SK-N-SH (cell line): ENCODE results near the gene IRF2BP2. TPM values are rescaled to one million over a fixed set of nuclear protein-coding genes. Genes with fewer than 3 reads are reported as not detected.

Experiments used
- EP300 ChIP-seq, 2 experiments: IDR thresholded peaks; 2 replicates each; pipeline versions ENCODE4 v1.4.0 to v1.6.1; 2012; ENCODE audit warnings: borderline replicate concordance in 1 of 2, low read depth in 1 of 2, low read length in 1 of 2
- EZH2phosphoT487 ChIP-seq: fragments of 200-600 bp; sonication (generic); IDR thresholded peaks from 2 replicates; pipeline ENCODE4 v1.6.1; 2017; ENCODE audit warnings: low read depth, mixed run types, mild to moderate bottlenecking, antibody characterized with exemption, moderate library complexity, borderline replicate concordance
- FOXJ3 ChIP-seq: sonication (generic); formaldehyde crosslinking; IDR thresholded peaks from 2 replicates; pipeline ENCODE4 v1.5.1; 2020; ENCODE audit warnings: mild to moderate bottlenecking, missing genetic modification reagents
- GABPA ChIP-seq: IDR thresholded peaks from 2 replicates; pipeline ENCODE4 v1.4.0; 2012; ENCODE audit warnings: low read depth, mild to moderate bottlenecking
- JUND ChIP-seq: IDR thresholded peaks from 2 replicates; pipeline ENCODE4 v1.4.0; 2012
- MAX ChIP-seq: IDR thresholded peaks from 2 replicates; pipeline ENCODE4 v1.4.0; 2012; ENCODE audit warnings: low read depth
- NFIC ChIP-seq: IDR thresholded peaks from 2 replicates; pipeline ENCODE4 v1.4.0; 2012; ENCODE audit warnings: borderline replicate concordance
- PBX3 ChIP-seq: IDR thresholded peaks from 2 replicates; pipeline ENCODE4; 2012
- RAD21 ChIP-seq: IDR thresholded peaks from 2 replicates; pipeline ENCODE4 v1.6.1; 2012; ENCODE audit warnings: mild to moderate bottlenecking, low read length
- RCOR1 ChIP-seq: fragments of 150-350 bp; IDR thresholded peaks from 2 replicates; pipeline ENCODE4 v1.6.1; 2017; ENCODE audit warnings: antibody characterized with exemption, low read length
- REST ChIP-seq: IDR thresholded peaks from 2 replicates; pipeline ENCODE4 v1.6.1; 2012; ENCODE audit warnings: mild to moderate bottlenecking, low read depth, low read length, moderate library complexity
- TAF1 ChIP-seq: IDR thresholded peaks from 2 replicates; pipeline ENCODE4 v1.6.1; 2012; ENCODE audit warnings: low read depth, mild to moderate bottlenecking, low read length, moderate library complexity, borderline replicate concordance
- TCF12 ChIP-seq: IDR thresholded peaks from 2 replicates; pipeline ENCODE4 v1.4.0; 2012
- TEAD4 ChIP-seq: IDR thresholded peaks from 2 replicates; pipeline ENCODE4 v1.4.0; 2012; ENCODE audit warnings: mild to moderate bottlenecking, borderline replicate concordance; ENCODE audit not compliant: insufficient read depth
- USF2 ChIP-seq: fragments of 150-350 bp; IDR thresholded peaks from 2 replicates; pipeline ENCODE4 v1.6.1; 2017; ENCODE audit warnings: antibody characterized with exemption, low read length, low read depth, borderline replicate concordance
- polyA plus RNA-seq, 3 experiments: library from polyadenylated mRNA; depleted of rRNA; stranded (reverse); fragments of >200 nt; gene quantifications; 2 replicates each; pipeline ENCODE4 v1.2.3, GENCODE V29; 2012
- small RNA-seq, 7 experiments: library from RNA; depleted of rRNA; stranded (forward); fragments of <200 nt; gene quantifications; one replicate each; pipeline ENCODE3, GENCODE V24; 2012

Gene IRF2BP2
- polyA plus RNA-seq, 1 of the 3 experiments (the other 2 are of a cell fraction), result 73.9 TPM

- TF ChIP-seq NFIC, result no peak; the same call in 1 of the 2 replicates
- TF ChIP-seq GABPA, result no peak
- TF ChIP-seq TAF1, result no peak
- no peak; a peak in 1 of 4 replicates for TF ChIP-seq EP300 (IDR thresholded peaks at IDR 0.05; ENCODE audit: borderline replicate concordance in 1 of 2, low read depth in 1 of 2, low read length in 1 of 2)
- TF ChIP-seq JUND, result no peak
- TF ChIP-seq RAD21, result no peak; the same call in 1 of the 2 replicates
- 0 out of 2 replicates have a peak, but pooled peaks have one; percentile 53 for TF ChIP-seq FOXJ3 (CRISPR knock-in tag)
- TF ChIP-seq USF2, result no peak
- TF ChIP-seq TCF12, result peak; percentile 42; the same call in 1 of the 2 replicates
- no peak for TF ChIP-seq MAX
- peak; percentile 37; the same call in 1 of the 2 replicates for TF ChIP-seq RCOR1
- peak; percentile 59; the same call in 1 of the 2 replicates for TF ChIP-seq PBX3
- no peak for TF ChIP-seq EZH2phosphoT487
- no peak for TF ChIP-seq REST
- TF ChIP-seq TEAD4, result no peak
Observed at GRCh38 chr1:234554698-234555311, 55.2 kb downstream of the IRF2BP2 start (continued).

Small RNA genes lying within 50 kb of the gene (small RNA-seq; reads per million reads assigned to genes)
- 0 reads per million in 7 experiments for gene RF00096

Other genes with a start within 250 kb of the IRF2BP2 start
- 34.2 and 42.2 TPM in 2 replicates for gene COA6, start 236.7 kb downstream of the IRF2BP2 start, polyA plus RNA-seq (2012; rRNA removed)
- 33.0 and 46.1 TPM in 2 replicates for gene TARBP1, start 131.0 kb downstream of the IRF2BP2 start, polyA plus RNA-seq (2012; rRNA removed)